ENCODE results near the gene RABEP2.

The RABEP2 gene

DNA sequence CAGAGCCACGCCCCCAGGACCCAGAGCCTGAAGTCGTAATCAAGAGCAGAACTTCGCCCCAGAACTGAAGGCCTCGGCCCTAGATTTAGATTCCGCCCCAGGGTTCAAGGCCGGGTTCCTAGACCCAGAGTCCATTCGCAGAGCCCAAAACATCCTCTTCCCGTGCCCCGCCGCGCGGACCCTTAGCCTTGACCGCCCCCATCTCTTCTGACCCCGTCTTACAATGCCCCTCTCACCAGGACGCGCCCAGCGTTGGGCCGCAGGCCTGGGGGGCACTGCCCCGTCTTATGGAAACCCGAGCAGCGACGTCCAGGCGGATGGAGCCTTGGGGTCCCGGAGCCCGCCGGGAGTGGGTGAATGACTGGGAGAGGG, 11.7 kb upstream of the RABEP2 start:
- no peak overlapping the region for H3K27ac ChIP-seq
- peaks cover 0 to 28% of the 10 kb centered on the region in 2 donors for H3K27me3 ChIP-seq
- intact Hi-C loops (cut with DNase I; ENCODE audit: low total_unique reads), result no loop called here
- no peaks in the 10 kb centered on the region for H3K36me3 ChIP-seq
- no peaks in the 10 kb centered on the region for H3K9me3 ChIP-seq
- TF ChIP-seq, protein P1, sequence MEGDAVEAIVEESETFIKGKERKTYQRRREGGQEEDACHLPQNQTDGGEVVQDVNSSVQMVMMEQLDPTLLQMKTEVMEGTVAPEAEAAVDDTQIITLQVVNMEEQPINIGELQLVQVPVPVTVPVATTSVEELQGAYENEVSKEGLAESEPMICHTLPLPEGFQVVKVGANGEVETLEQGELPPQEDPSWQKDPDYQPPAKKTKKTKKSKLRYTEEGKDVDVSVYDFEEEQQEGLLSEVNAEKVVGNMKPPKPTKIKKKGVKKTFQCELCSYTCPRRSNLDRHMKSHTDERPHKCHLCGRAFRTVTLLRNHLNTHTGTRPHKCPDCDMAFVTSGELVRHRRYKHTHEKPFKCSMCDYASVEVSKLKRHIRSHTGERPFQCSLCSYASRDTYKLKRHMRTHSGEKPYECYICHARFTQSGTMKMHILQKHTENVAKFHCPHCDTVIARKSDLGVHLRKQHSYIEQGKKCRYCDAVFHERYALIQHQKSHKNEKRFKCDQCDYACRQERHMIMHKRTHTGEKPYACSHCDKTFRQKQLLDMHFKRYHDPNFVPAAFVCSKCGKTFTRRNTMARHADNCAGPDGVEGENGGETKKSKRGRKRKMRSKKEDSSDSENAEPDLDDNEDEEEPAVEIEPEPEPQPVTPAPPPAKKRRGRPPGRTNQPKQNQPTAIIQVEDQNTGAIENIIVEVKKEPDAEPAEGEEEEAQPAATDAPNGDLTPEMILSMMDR (IDR thresholded peaks at IDR 0.05), result no peak
- peaks cover 0 to 5% (median 0%) of the 10 kb centered on the region in 4 donors for H3K4me1 ChIP-seq
- H3K4me3 ChIP-seq, result no peak overlapping the region
- no peak for DNase-seq

DNA sequence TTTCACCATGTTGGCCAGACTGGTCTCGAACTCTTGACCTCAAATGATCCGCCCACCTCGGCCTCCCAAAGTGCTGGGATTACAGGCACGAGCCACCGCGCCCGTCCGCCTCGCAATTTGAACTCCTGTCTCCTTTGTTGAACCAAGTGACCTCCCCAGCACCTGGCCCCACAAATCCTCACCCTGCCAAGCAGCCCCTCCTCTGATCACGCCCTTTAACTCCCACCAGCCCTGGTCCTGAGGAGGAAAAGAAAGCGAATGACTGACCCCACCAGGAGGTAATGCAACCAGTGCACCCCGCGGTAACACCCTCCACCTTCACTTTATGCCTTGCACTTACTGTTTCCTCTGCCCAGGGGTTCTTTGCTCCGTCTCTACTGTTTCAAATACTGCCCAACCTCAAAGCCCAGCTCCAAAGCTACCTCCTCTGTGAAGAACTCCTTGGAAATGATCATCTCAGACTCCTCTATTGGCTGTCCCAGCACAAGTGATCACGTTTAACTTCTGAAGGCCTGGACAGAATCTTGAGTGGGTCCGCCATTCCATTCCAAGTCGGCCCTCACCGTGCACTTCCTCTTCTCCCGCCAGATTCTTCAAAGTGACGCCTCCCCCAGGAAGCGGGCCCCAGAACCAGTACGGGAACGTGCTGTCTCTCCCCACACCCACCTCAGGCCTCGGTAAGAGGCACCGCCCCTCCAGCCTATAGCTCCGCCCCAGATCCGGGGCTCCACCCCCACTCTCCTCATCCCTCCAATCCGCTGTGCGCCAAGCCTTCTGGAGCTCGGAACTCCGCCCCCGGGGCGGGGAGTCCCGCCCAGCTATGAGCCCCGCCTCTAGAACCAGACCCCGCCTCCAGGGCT, 11.1 kb upstream of the RABEP2 start:
- no peak overlapping the region for H3K4me3 ChIP-seq
- peaks cover 0 to 28% of the 10 kb centered on the region in 2 donors for H3K27me3 ChIP-seq
- intact Hi-C loops (cut with DNase I; ENCODE audit: low total_unique reads), result no loop called here

DNA sequence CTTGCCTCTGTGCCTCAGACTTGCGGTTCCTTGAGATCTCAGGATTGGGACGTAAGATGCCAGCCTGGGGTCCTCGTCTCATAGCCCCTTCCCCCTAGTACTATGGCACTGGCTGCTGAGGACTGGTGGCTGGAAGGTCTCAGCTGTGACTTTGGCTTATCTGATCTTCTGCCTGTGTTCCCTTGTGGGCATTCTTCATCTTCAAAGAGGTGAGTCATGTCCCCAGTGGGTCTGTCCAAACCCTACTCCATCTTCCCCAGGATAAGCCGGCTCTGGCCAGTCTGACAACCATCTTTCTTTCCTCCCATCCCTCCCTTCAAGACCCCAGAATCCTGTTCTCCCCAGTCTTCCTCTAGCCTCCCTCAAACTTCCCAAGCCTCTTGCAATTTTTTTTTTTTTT, 10.3 kb upstream of the RABEP2 start:
- Histone ChIP-seq H3K9me3 (no peaks in the 10 kb centered on the region), H3K4me1 (peaks cover 0 to 5% (median 0%) of the 10 kb centered on the region in 4 donors), H3K36me3 (no peaks in the 10 kb centered on the region), H3K27me3 (peaks cover 0 to 28% of the 10 kb centered on the region in 2 donors), H3K27ac (no peak overlapping the region), H3K4me3 (no peak overlapping the region)
- DNase-seq, result no peak
- TF ChIP-seq, protein P1 (IDR thresholded peaks at IDR 0.05), result no peak
- intact Hi-C loops (cut with DNase I; ENCODE audit: low total_unique reads), result no loop called here

More for the DNA sequence above, 11.1 kb upstream of the RABEP2 start:
- peak; percentile 77 to 83 for DNase-seq
- peaks cover 0 to 5% (median 0%) of the 10 kb centered on the region in 4 donors for H3K4me1 ChIP-seq
- no peaks in the 10 kb centered on the region for H3K9me3 ChIP-seq
- no peak overlapping the region for H3K27ac ChIP-seq
- TF ChIP-seq, protein P1 (IDR thresholded peaks at IDR 0.05), result no peak
- H3K36me3 ChIP-seq, result no peaks in the 10 kb centered on the region

DNA sequence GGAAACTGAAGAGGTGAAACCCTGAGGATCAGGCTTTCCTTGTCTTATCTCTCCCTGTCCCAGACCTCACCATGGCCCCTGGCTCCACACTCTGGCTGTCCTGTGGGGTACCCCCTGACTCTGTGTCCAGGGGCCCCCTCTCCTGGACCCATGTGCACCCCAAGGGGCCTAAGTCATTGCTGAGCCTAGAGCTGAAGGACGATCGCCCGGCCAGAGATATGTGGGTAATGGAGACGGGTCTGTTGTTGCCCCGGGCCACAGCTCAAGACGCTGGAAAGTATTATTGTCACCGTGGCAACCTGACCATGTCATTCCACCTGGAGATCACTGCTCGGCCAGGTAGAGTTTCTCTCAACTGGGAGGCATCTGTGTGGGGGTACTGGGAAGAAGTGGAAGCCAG, 8.1 kb upstream of the RABEP2 start:
- DNase-seq, result no peak
- H3K27me3 ChIP-seq, result peaks cover 0 to 18% of the 10 kb centered on the region in 2 donors
- peaks cover 0 to 5% (median 0%) of the 10 kb centered on the region in 4 donors for H3K4me1 ChIP-seq
- TF ChIP-seq, protein P1 (IDR thresholded peaks at IDR 0.05), result no peak
- no peaks in the 10 kb centered on the region for H3K9me3 ChIP-seq
- no peak overlapping the region for H3K4me3 ChIP-seq
- H3K27ac ChIP-seq, result no peak overlapping the region
- intact Hi-C loops (cut with DNase I; ENCODE audit: low total_unique reads), result no loop called here
- H3K36me3 ChIP-seq, result no peaks in the 10 kb centered on the region

DNA sequence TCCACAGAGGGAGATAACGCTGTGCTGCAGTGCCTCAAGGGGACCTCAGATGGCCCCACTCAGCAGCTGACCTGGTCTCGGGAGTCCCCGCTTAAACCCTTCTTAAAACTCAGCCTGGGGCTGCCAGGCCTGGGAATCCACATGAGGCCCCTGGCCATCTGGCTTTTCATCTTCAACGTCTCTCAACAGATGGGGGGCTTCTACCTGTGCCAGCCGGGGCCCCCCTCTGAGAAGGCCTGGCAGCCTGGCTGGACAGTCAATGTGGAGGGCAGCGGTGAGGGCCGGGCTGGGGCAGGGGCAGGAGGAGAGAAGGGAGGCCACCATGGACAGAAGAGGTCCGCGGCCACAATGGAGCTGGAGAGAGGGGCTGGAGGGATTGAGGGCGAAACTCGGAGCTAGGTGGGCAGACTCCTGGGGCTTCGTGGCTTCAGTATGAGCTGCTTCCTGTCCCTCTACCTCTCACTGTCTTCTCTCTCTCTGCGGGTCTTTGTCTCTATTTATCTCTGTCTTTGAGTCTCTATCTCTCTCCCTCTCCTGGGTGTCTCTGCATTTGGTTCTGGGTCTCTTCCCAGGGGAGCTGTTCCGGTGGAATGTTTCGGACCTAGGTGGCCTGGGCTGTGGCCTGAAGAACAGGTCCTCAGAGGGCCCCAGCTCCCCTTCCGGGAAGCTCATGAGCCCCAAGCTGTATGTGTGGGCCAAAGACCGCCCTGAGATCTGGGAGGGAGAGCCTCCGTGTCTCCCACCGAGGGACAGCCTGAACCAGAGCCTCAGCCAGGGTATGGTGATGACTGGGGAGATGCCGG, 7.5 kb upstream of the RABEP2 start:
- peaks cover 0 to 5% (median 0%) of the 10 kb centered on the region in 4 donors for H3K4me1 ChIP-seq
- no peak for DNase-seq
- no peaks in the 10 kb centered on the region for H3K36me3 ChIP-seq
- H3K4me3 ChIP-seq, result no peak overlapping the region
- no peak overlapping the region for H3K27ac ChIP-seq
- TF ChIP-seq, protein P1 (IDR thresholded peaks at IDR 0.05), result no peak
- peaks cover 0 to 12% of the 10 kb centered on the region in 2 donors for H3K27me3 ChIP-seq
- no peaks in the 10 kb centered on the region for H3K9me3 ChIP-seq
- intact Hi-C loops (cut with DNase I; ENCODE audit: low total_unique reads), result no loop called here
